Endothelial cell of umbilical vein (primary cell): ENCODE results near the gene CCDC91. TPM values are rescaled to one million over a fixed set of nuclear protein-coding genes. Genes with fewer than 3 reads are reported as not detected.

ENCODE experiments used
- BruUV-seq: library from RNA; stranded (reverse); fragments of 400-500 nt; replicated peaks from 2 replicates; lab custom pipeline; 2021; lab: Mats Ljungman, UMichigan
- CTCF ChIA-PET: fragments of 300-600, 350-600 bp; sonication (Branson Sonifier 250); formaldehyde crosslinking; loops from one replicate; lab custom pipeline; 2021; ENCODE audit warnings: antibody characterized with exemption, inconsistent platforms; lab: Charles Lee
- POLR2A ChIA-PET: fragments of 300-600, 350-600 bp; sonication (Branson Sonifier 250); formaldehyde crosslinking; loops from one replicate; lab custom pipeline; 2021; ENCODE audit warnings: antibody characterized with exemption, inconsistent platforms; lab: Charles Lee
- DNase-seq: peaks from one replicate; pipeline ENCODE4 v3.0.0-alpha.2; 2011; ENCODE audit warnings: low read depth, low spot score
- FAIRE-seq: peaks from 2 replicates; lab custom pipeline; 2011; peaks lifted over from hg19 to GRCh38; lab: Jason Lieb, UNC
- H2AFZ ChIP-seq: 2 replicates; pipeline ENCODE4 v1.6.0; 2012; ENCODE audit warnings: low read depth, low read length, control low read depth, inconsistent platforms
- H3K27ac ChIP-seq: 2 replicates; pipeline ENCODE4 v1.5.1; 2011; ENCODE audit warnings: low read depth, mild to moderate bottlenecking, control low read depth, low read length, moderate library complexity; ENCODE audit not compliant: insufficient read depth
- H3K27me3 ChIP-seq, 2 experiments: 2 replicates each; pipeline versions ENCODE4 v1.6.0 to v1.6.1; 2011; ENCODE audit warnings: low read length in 2 of 2, mixed read lengths in 1 of 2; ENCODE audit not compliant: control insufficient read depth in 2 of 2, insufficient read depth in 2 of 2
- H3K36me3 ChIP-seq, 2 experiments: 2 replicates in 1 of 2; 3 replicates in 1 of 2; pipeline ENCODE4 v1.5.1; 2011; ENCODE audit warnings: low read length in 2 of 2, mild to moderate bottlenecking in 1 of 2, moderate library complexity in 1 of 2; ENCODE audit not compliant: control insufficient read depth in 2 of 2, insufficient read depth in 2 of 2; ENCODE audit errors: extremely low read depth in 1 of 2
- H3K4me1 ChIP-seq: 3 replicates; pipeline ENCODE4 v1.5.1; 2011; ENCODE audit warnings: mild to moderate bottlenecking, low read length; ENCODE audit not compliant: control insufficient read depth, insufficient read depth; ENCODE audit errors: extremely low read depth
- H3K4me2 ChIP-seq: 2 replicates; pipeline ENCODE4 v1.6.1; 2011; ENCODE audit warnings: low read length, control low read depth, mixed read lengths; ENCODE audit not compliant: insufficient read depth
- H3K4me3 ChIP-seq, 3 experiments: fragments of 200-600 bp in 1 of 3; sonication (generic), shearing (Covaris generic) in 1 of 3; replicated peaks in 1 of 3; 2 replicates each; pipeline ENCODE4 v1.5.1; 2011 to 2016; ENCODE audit warnings: control low read depth in 3 of 3, low read length in 3 of 3, mild to moderate bottlenecking in 2 of 3, inconsistent platforms in 1 of 3, low read depth in 1 of 3, moderate library complexity in 1 of 3; ENCODE audit not compliant: insufficient read depth in 1 of 3
- H3K79me2 ChIP-seq: 2 replicates; pipeline ENCODE4 v1.6.0; 2012; ENCODE audit warnings: low read length, inconsistent platforms; ENCODE audit not compliant: control insufficient read depth, insufficient read depth
- H3K9ac ChIP-seq: replicated peaks from 2 replicates; pipeline ENCODE3; 2011; ENCODE audit warnings: low read length, control low read depth; ENCODE audit not compliant: insufficient read depth; ENCODE audit errors: extremely low read depth
- H3K9me1 ChIP-seq: replicated peaks from 3 replicates; pipeline ENCODE4 v1.6.0; 2011; ENCODE audit warnings: mild to moderate bottlenecking, low read length; ENCODE audit not compliant: control insufficient read depth, insufficient read depth; ENCODE audit errors: extremely low read depth
- H3K9me3 ChIP-seq: replicated peaks from 2 replicates; pipeline ENCODE4 v1.5.1; 2012; ENCODE audit warnings: low read length, inconsistent platforms; ENCODE audit not compliant: control insufficient read depth, insufficient read depth
- H4K20me1 ChIP-seq: replicated peaks from 2 replicates; pipeline ENCODE3; 2011; ENCODE audit warnings: mild to moderate bottlenecking, low read length; ENCODE audit not compliant: control insufficient read depth, insufficient read depth; ENCODE audit errors: extremely low read depth
- CTCF ChIP-seq, 2 donors: IDR thresholded peaks; 1 replicate in 1 of 2; 2 replicates in 1 of 2; pipeline ENCODE4 v1.5.1; 2011; ENCODE audit warnings: low read length in 2 of 2, mild to moderate bottlenecking in 2 of 2, moderate library complexity in 2 of 2, control low read depth in 1 of 2, inconsistent platforms in 1 of 2, low read depth in 1 of 2; ENCODE audit not compliant: insufficient read depth in 1 of 2; ENCODE audit errors: extremely low read depth in 1 of 2
- EZH2 ChIP-seq: IDR thresholded peaks from 2 replicates; pipeline ENCODE4 v1.6.1; 2012; ENCODE audit warnings: borderline replicate concordance, low read depth, mild to moderate bottlenecking, moderate library complexity, low read length, inconsistent platforms; ENCODE audit not compliant: severe bottlenecking
- FOS ChIP-seq: IDR thresholded peaks from 2 replicates; pipeline ENCODE4 v1.6.1; 2011; ENCODE audit warnings: mild to moderate bottlenecking, low read length, moderate library complexity, borderline replicate concordance; ENCODE audit not compliant: insufficient read depth
- JUN ChIP-seq: IDR thresholded peaks from 2 replicates; pipeline ENCODE4 v1.6.1; 2011; ENCODE audit warnings: borderline replicate concordance, low read depth; ENCODE audit not compliant: insufficient read length, insufficient read depth
- MYC ChIP-seq: IDR thresholded peaks from one replicate; pipeline ENCODE4 v1.6.1; 2011; ENCODE audit warnings: mild to moderate bottlenecking, low read depth, low read length
- POLR2A ChIP-seq: IDR thresholded peaks from 2 replicates; pipeline ENCODE4 v1.6.1; 2012; ENCODE audit warnings: low read depth, mild to moderate bottlenecking, control low read depth, low read length
- POLR2AphosphoS5 ChIP-seq: IDR thresholded peaks from 2 replicates; pipeline ENCODE4 v1.6.1; 2012; ENCODE audit warnings: low read depth, mild to moderate bottlenecking, control low read depth, low read length, moderate library complexity; ENCODE audit not compliant: insufficient read depth
- dilution Hi-C: fragments of 300-500 bp; cut with MboI; formaldehyde crosslinking; loops from one replicate; pipeline ENCODE4 v1.15.0; 2019; ENCODE audit warnings: low sequenced_read_pairs; ENCODE audit not compliant: extremely low pct_ligation_motif_present
- intact Hi-C: fragments of 100-400 bp; cut with micrococcal nuclease; formaldehyde crosslinking; loops from one replicate; pipeline ENCODE4 v1.10.0; 2022
- polyA plus RNA-seq, 4 experiments: library from polyadenylated mRNA; depleted of rRNA in 3 of 4; stranded (reverse) in 3 of 4; unstranded in 1 of 4; fragments of >200 nt; gene quantifications; 2 replicates each; pipeline versions ENCODE4 v1.2.1 to v1.2.3, GENCODE V29; 2011 to 2012; ENCODE audit warnings: missing spikeins in 1 of 4
- total RNA-seq: library from RNA; stranded (reverse); gene quantifications from 2 replicates; pipeline ENCODE4 v1.2.3, GENCODE V29; 2021
- TF ChIP-seq, protein P1 (sequence below): IDR thresholded peaks from 2 replicates; pipeline ENCODE4 v1.6.1; 2011; ENCODE audit not compliant: insufficient read depth, insufficient read length

The CCDC91 gene
- total and polyA plus RNA-seq, 2 donors (not counting 3 experiments of a cell fraction or from before 2014, with no cell fraction given), result 3.8 to 10.5 TPM

- DNase-seq, result no peak
- no peaks in the 10 kb centered on the region for H3K4me1 ChIP-seq
- H4K20me1 ChIP-seq, result no peaks in the 10 kb centered on the region
- H3K4me2 ChIP-seq, result no peak overlapping the region
- no TSS peak for BruUV-seq
- dilution Hi-C loops (no loop called here), intact Hi-C loops (no loop called here)
- H3K9ac ChIP-seq, result no peak overlapping the region
- TF ChIP-seq POLR2AphosphoS5 (no peak), POLR2A (no peak), MYC (no peak), EZH2 (no peak), CTCF (IDR thresholded peaks at IDR 0.05; ENCODE audit: extremely low read depth in 1 of 2, insufficient read depth in 1 of 2, low read depth in 1 of 2, low read length in 2 of 2) (no peak), JUN (no peak)
- H3K9me1 ChIP-seq, result no peaks in the 10 kb centered on the region
- H3K4me3 ChIP-seq, result no peak overlapping the region
- no peak overlapping the region for H3K27ac ChIP-seq
- H3K36me3 ChIP-seq, result no peaks in the 10 kb centered on the region
- POLR2A ChIA-PET, result no interaction called here
- H3K9me3 ChIP-seq, result no peaks in the 10 kb centered on the region
- H3K79me2 ChIP-seq, result no peaks in the 10 kb centered on the region
- H3K27me3 ChIP-seq, result no peaks in the 10 kb centered on the region
- no peak overlapping the region for H2AFZ ChIP-seq
- CTCF ChIA-PET, result no interaction called here
- FAIRE-seq, result no peak
Measured at GRCh38 chr12:28178775-28179174, 11.5 kb upstream of the CCDC91 start.

- Histone ChIP-seq H3K4me2 (no peak overlapping the region), H3K9ac (no peak overlapping the region), H3K79me2 (no peaks in the 10 kb centered on the region), H3K9me1 (no peaks in the 10 kb centered on the region), H3K36me3 (no peaks in the 10 kb centered on the region), H3K27ac (no peak overlapping the region), H3K4me3 (no peak overlapping the region), H4K20me1 (no peaks in the 10 kb centered on the region), H3K9me3 (no peaks in the 10 kb centered on the region), H2AFZ (no peak overlapping the region), H3K4me1 (no peaks in the 10 kb centered on the region), H3K27me3 (no peaks in the 10 kb centered on the region)
- no TSS peak for BruUV-seq
- ChIA-PET POLR2A (no interaction called here), CTCF (no interaction called here)
- dilution Hi-C loops, result no loop called here
- DNase-seq (no peak), FAIRE-seq (no peak)
- no peak for TF ChIP-seq POLR2AphosphoS5
- TF ChIP-seq MYC, result no peak
- no peak for TF ChIP-seq CTCF (IDR thresholded peaks at IDR 0.05; ENCODE audit: extremely low read depth in 1 of 2, insufficient read depth in 1 of 2, low read depth in 1 of 2, low read length in 2 of 2)
- TF ChIP-seq, protein P1, sequence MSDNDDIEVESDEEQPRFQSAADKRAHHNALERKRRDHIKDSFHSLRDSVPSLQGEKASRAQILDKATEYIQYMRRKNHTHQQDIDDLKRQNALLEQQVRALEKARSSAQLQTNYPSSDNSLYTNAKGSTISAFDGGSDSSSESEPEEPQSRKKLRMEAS, result no peak
- no peak for TF ChIP-seq FOS
- intact Hi-C loops, result no loop called here
Measured at GRCh38 chr12:28180786-28181185, 9.5 kb upstream of the CCDC91 start.
